B cell (primary cell): ENCODE measurements around the gene ADAMTS17. TPM values are rescaled to one million over a fixed set of nuclear protein-coding genes. Genes with fewer than 3 reads are reported as not detected.

Experiments
- ATAC-seq: fragments of 200-7000 bp; cut with Tn5 transposase; one replicate; pipeline ENCODE4 v1.10.0; 2021; ENCODE audit warnings: low read depth, mild to moderate bottlenecking, moderate number of reproducible peaks, moderate library complexity
- CTCF ChIA-PET: fragments of 350-600 bp; sonication (Branson Sonifier 250); formaldehyde crosslinking; loops from one replicate; lab custom pipeline; 2021; ENCODE audit warnings: antibody characterized with exemption, inconsistent platforms; lab: Charles Lee
- POLR2A ChIA-PET: fragments of 350-600 bp; sonication (Branson Sonifier 250); formaldehyde crosslinking; loops from one replicate; lab custom pipeline; 2021; ENCODE audit warnings: antibody characterized with exemption; lab: Charles Lee
- DNase-seq: peaks from one replicate; pipeline ENCODE4 v3.0.0; 2013
- H2AFZ ChIP-seq: 2 replicates; pipeline ENCODE4 v1.6.1; 2012; ENCODE audit warnings: mild to moderate bottlenecking, low read depth, low read length; ENCODE audit not compliant: insufficient read depth, poor library complexity, severe bottlenecking
- H3K27ac ChIP-seq, 2 donors: 1 replicate in 1 of 2; 2 replicates in 1 of 2; pipeline ENCODE4 v1.5.1; 2012 to 2013; ENCODE audit warnings: low read length in 2 of 2, mild to moderate bottlenecking in 2 of 2, moderate library complexity in 1 of 2
- H3K27me3 ChIP-seq, 4 experiments: fragments of 200-600 bp in 1 of 4; sonication (generic) in 1 of 4; replicated peaks in 1 of 4; 1 replicate in 2 of 4; 2 replicates in 2 of 4; pipeline versions ENCODE4 v1.6.1 to v1.7.0; 2013 to 2016; ENCODE audit warnings: low read length in 3 of 4, mild to moderate bottlenecking in 2 of 4, mixed read lengths in 1 of 4, moderate library complexity in 1 of 4; ENCODE audit not compliant: insufficient read depth in 4 of 4, control insufficient read depth in 3 of 4; ENCODE audit errors: control extremely low read depth in 1 of 4
- H3K36me3 ChIP-seq, 2 experiments: replicated peaks in 1 of 2; 1 replicate in 1 of 2; 2 replicates in 1 of 2; pipeline versions ENCODE4 v1.6.1 to v1.7.1; 2013; ENCODE audit warnings: low read length in 1 of 2; ENCODE audit not compliant: insufficient read depth in 2 of 2, control insufficient read depth in 1 of 2; ENCODE audit errors: control extremely low read depth in 1 of 2, extremely low read depth in 1 of 2
- H3K4me1 ChIP-seq, 2 donors: fragments of 200-600 bp in 1 of 2; sonication (generic) in 1 of 2; 1 replicate in 1 of 2; 2 replicates in 1 of 2; pipeline versions ENCODE4 v1.5.1 to v1.6.1; 2013 to 2017; ENCODE audit warnings: low read length in 2 of 2; ENCODE audit not compliant: control insufficient read depth in 2 of 2, insufficient read depth in 2 of 2
- H3K4me2 ChIP-seq: replicated peaks from 2 replicates; pipeline ENCODE3; 2012; ENCODE audit warnings: mild to moderate bottlenecking, low read depth, low read length; ENCODE audit not compliant: poor library complexity, severe bottlenecking
- H3K4me3 ChIP-seq, 5 experiments: fragments of 200-600 bp in 1 of 5; sonication (generic) in 1 of 5; 1 replicate in 3 of 5; 2 replicates in 2 of 5; pipeline versions ENCODE4 v1.5.1 to v1.7.0; 2011 to 2016; ENCODE audit warnings: low read length in 4 of 5, mild to moderate bottlenecking in 4 of 5, low read depth in 2 of 5, control low read depth in 1 of 5, moderate library complexity in 1 of 5; ENCODE audit not compliant: insufficient read depth in 1 of 5; ENCODE audit errors: control extremely low read depth in 1 of 5, extremely low read depth in 1 of 5
- H3K79me2 ChIP-seq: fragments of 200-600 bp; sonication (generic); one replicate; pipeline ENCODE4 v1.6.0; 2016; ENCODE audit warnings: low read length; ENCODE audit not compliant: control insufficient read depth, insufficient read depth
- H3K9ac ChIP-seq: fragments of 200-600 bp; sonication (generic); 2 replicates; pipeline ENCODE4 v1.6.1; 2017; ENCODE audit warnings: mild to moderate bottlenecking, low read length, moderate library complexity
- H3K9me3 ChIP-seq, 3 donors: one replicate each; pipeline versions ENCODE4 v1.6.1 to v1.7.1; 2013; ENCODE audit warnings: low read length in 2 of 3; ENCODE audit not compliant: control insufficient read depth in 2 of 3, insufficient read depth in 1 of 3; ENCODE audit errors: control extremely low read depth in 1 of 3
- H4K20me1 ChIP-seq: 2 replicates; pipeline ENCODE4 v1.6.0; 2012; ENCODE audit warnings: mild to moderate bottlenecking, low read length; ENCODE audit not compliant: insufficient read depth, control insufficient read depth, poor library complexity, severe bottlenecking
- H3K27ac Mint-ChIP-seq: one replicate; pipeline ENCODE4 v1.8.0; 2021; ENCODE audit warnings: mixed read lengths
- H3K27me3 Mint-ChIP-seq: one replicate; pipeline ENCODE4 v1.8.0; 2021; ENCODE audit warnings: mixed read lengths
- H3K4me1 Mint-ChIP-seq: one replicate; pipeline ENCODE4 v1.8.0; 2021; ENCODE audit warnings: mixed read lengths
- H3K4me3 Mint-ChIP-seq: one replicate; pipeline ENCODE4 v1.8.0; 2021; ENCODE audit warnings: mixed read lengths
- H3K9me3 Mint-ChIP-seq: one replicate; pipeline ENCODE4 v1.8.0; 2022; ENCODE audit warnings: mixed read lengths; ENCODE audit not compliant: insufficient read depth
- EZH2 ChIP-seq: IDR thresholded peaks from 2 replicates; pipeline ENCODE4 v1.6.1; 2012; ENCODE audit warnings: borderline replicate concordance, low read depth, mild to moderate bottlenecking, moderate library complexity, low read length; ENCODE audit not compliant: insufficient read depth, poor library complexity, severe bottlenecking
- WGBS: methylation state at CpG from one replicate; pipeline ENCODE4 v1.1.5; 2013; ENCODE audit warnings: missing lambda C conversion rate; ENCODE audit not compliant: insufficient coverage; 5-methylcytosine and 5-hydroxymethylcytosine counted together
- intact Hi-C: fragments of 100-400 bp; cut with micrococcal nuclease; formaldehyde crosslinking; loops from one replicate; pipeline ENCODE4 v1.10.0; 2022
- polyA plus RNA-seq: library from polyadenylated mRNA; depleted of rRNA; stranded (reverse); fragments of >200 nt; gene quantifications from 2 replicates; pipeline ENCODE4 v1.2.3, GENCODE V29; 2012
- total RNA-seq, 2 donors: library from RNA; stranded (reverse); fragments of 120-200 nt in 1 of 2; gene quantifications; 1 replicate in 1 of 2; 2 replicates in 1 of 2; pipeline versions ENCODE4 v1.2.3 to v1.2.4, GENCODE V29; 2013 to 2022
- TF ChIP-seq, protein P1 (sequence below): fragments of 200-600 bp; IDR thresholded peaks from one replicate; pipeline ENCODE4 v1.8.0; 2022; ENCODE audit warnings: antibody characterized with exemption, mild to moderate bottlenecking

The ADAMTS17 gene
- total and polyA plus RNA-seq, 2 donors (not counting 1 experiment from before 2014, with no cell fraction given): 0.10 TPM; not detected in 1

DNA sequence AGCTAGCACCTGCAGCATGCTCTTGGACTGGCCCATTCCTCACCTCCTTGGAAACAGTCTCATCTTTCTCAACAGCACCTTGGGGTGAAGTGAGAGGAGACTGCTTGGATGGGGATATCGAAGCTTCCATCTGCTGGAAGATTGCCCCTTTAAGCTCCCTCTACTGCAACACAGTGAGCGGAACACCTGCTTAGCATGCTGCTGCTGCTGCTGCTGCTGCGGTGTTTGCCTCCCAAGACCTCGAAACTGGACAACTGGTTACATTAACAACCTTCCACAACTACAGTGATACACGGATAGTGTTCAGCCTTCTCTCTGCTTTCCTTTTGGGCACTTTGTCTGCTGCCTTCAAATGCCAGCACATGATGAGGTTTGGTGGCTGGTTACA lies 354.7 kb downstream of the ADAMTS17 start:
- Histone ChIP-seq H2AFZ (no peak overlapping the region), H3K4me2 (no peak overlapping the region), H3K79me2 (no peaks in the 10 kb centered on the region), H3K36me3 (no peaks in the 10 kb centered on the region), H4K20me1 (no peaks in the 10 kb centered on the region), H3K4me3 (no peak overlapping the region), H3K27me3 (peaks cover 0 to 17% (median 3%) of the 10 kb centered on the region in 4 experiments), H3K4me1 (no peaks in the 10 kb centered on the region), H3K27ac (no peak overlapping the region), H3K9me3 (peaks cover 0 to 16% (median 0%) of the 10 kb centered on the region in 3 donors), H3K9ac (no peak overlapping the region)
- TF ChIP-seq EZH2: no peak
- TF ChIP-seq, protein P1, sequence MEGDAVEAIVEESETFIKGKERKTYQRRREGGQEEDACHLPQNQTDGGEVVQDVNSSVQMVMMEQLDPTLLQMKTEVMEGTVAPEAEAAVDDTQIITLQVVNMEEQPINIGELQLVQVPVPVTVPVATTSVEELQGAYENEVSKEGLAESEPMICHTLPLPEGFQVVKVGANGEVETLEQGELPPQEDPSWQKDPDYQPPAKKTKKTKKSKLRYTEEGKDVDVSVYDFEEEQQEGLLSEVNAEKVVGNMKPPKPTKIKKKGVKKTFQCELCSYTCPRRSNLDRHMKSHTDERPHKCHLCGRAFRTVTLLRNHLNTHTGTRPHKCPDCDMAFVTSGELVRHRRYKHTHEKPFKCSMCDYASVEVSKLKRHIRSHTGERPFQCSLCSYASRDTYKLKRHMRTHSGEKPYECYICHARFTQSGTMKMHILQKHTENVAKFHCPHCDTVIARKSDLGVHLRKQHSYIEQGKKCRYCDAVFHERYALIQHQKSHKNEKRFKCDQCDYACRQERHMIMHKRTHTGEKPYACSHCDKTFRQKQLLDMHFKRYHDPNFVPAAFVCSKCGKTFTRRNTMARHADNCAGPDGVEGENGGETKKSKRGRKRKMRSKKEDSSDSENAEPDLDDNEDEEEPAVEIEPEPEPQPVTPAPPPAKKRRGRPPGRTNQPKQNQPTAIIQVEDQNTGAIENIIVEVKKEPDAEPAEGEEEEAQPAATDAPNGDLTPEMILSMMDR: no peak
- no peak for DNase-seq
- H3K4me3 Mint-ChIP-seq: no peak overlapping the region
- no peaks in the 10 kb centered on the region for H3K9me3 Mint-ChIP-seq
- 90% methylated on average over 5 of the region's 5 CpGs for WGBS
- POLR2A ChIA-PET: no interaction called here
- H3K4me1 Mint-ChIP-seq: no peaks in the 10 kb centered on the region
- peaks cover 37% of the 10 kb centered on the region for H3K27me3 Mint-ChIP-seq
- H3K27ac Mint-ChIP-seq: no peak overlapping the region
- no peak for ATAC-seq
- intact Hi-C loops: no loop called here
- CTCF ChIA-PET: no interaction called here

DNA sequence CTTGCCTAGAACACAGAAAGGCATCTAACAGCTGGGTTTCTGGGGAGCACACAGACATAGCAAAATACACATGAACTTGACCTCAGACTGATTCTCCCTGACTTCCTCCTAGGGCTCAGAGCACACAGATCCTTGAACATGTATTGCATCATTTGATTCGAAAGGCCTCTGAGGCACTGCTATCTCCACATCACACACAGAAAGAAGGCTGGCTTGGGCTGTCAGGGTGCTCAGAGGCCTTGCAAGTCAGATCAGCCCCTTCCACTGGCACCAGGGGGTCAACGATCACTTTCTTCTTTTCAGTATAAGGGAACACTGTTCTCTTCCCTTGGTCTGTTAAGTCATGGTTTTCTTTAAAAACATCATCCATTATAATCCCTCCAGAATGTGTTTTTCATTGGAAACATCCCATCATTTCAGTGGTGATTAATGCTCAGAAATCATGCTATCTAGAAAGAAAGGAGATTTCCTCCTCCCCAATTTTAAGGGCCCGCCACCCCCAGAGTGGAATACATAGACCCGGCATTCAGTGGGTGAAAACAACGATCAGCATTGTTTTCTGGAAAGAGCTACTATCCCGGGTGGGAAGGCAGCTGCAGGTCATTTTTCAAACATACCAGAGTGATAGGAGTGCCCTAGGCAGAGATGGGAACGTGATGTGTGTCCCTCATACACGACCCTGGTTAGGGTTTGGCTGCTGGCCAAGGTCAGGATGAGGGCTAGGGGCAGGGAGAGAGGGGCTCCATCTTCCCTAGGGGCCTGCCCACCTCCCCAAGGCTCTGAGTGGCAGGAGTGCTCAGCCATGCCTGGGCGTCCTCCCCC lies 355.3 kb downstream of the ADAMTS17 start:
- H3K9me3 ChIP-seq: peaks cover 0 to 16% (median 0%) of the 10 kb centered on the region in 3 donors
- Mint-ChIP-seq H3K4me1 (no peaks in the 10 kb centered on the region), H3K27ac (no peak overlapping the region), H3K27me3 (peaks cover 37% of the 10 kb centered on the region), H3K9me3 (no peaks in the 10 kb centered on the region), H3K4me3 (no peak overlapping the region)
- ATAC-seq: no peak
- TF ChIP-seq, protein P1: no peak
- no peak for TF ChIP-seq EZH2
- H3K79me2 ChIP-seq: no peaks in the 10 kb centered on the region
- WGBS: 63% methylated on average over 3 of the region's 9 CpGs
- H3K36me3 ChIP-seq: no peaks in the 10 kb centered on the region
- H4K20me1 ChIP-seq: no peaks in the 10 kb centered on the region
- ChIA-PET CTCF (no interaction called here), POLR2A (no interaction called here)
- peaks cover 0 to 20% (median 4%) of the 10 kb centered on the region in 4 experiments for H3K27me3 ChIP-seq
- intact Hi-C loops: no loop called here
- no peak overlapping the region for H3K9ac ChIP-seq
- no peak overlapping the region for H3K4me2 ChIP-seq
- no peak overlapping the region for H3K4me3 ChIP-seq
- no peak overlapping the region for H2AFZ ChIP-seq
- H3K27ac ChIP-seq: no peak overlapping the region
- H3K4me1 ChIP-seq: no peaks in the 10 kb centered on the region
- no peak for DNase-seq
